Osteoblast (primary cell): ENCODE results near the gene SLC2A13. TPM values are rescaled to one million over a fixed set of nuclear protein-coding genes. Genes with fewer than 3 reads are reported as not detected.

Source experiments
- DNase-seq: peaks from one replicate; pipeline ENCODE4 v3.0.0; 2011; ENCODE audit warnings: low spot score, mixed read lengths; ENCODE audit not compliant: insufficient read length; ENCODE audit errors: missing footprints
- H2AFZ ChIP-seq: 2 replicates; pipeline ENCODE4 v1.6.0; 2011; ENCODE audit warnings: mild to moderate bottlenecking, low read length
- H3K27ac ChIP-seq: 2 replicates; pipeline ENCODE4 v1.5.1; 2011; ENCODE audit warnings: mild to moderate bottlenecking, low read depth, low read length, moderate library complexity
- H3K27me3 ChIP-seq: 2 replicates; pipeline ENCODE4 v1.6.0; 2012; ENCODE audit warnings: mild to moderate bottlenecking, control low read depth, inconsistent platforms, low read length, moderate library complexity; ENCODE audit not compliant: insufficient read depth
- H3K36me3 ChIP-seq: 2 replicates; pipeline ENCODE4 v1.5.1; 2011; ENCODE audit warnings: mild to moderate bottlenecking, low read length, control low read depth, moderate library complexity; ENCODE audit not compliant: insufficient read depth
- H3K4me1 ChIP-seq: 2 replicates; pipeline ENCODE4 v1.5.1; 2011; ENCODE audit warnings: mild to moderate bottlenecking, low read length, control low read depth, moderate library complexity; ENCODE audit not compliant: insufficient read depth
- H3K4me2 ChIP-seq: 2 replicates; pipeline ENCODE4 v1.6.0; 2011; ENCODE audit warnings: mild to moderate bottlenecking, low read length; ENCODE audit not compliant: insufficient read depth
- H3K4me3 ChIP-seq: fragments of 200-600 bp; sonication (generic); 3 replicates; pipeline ENCODE4 v1.5.1; 2012; ENCODE audit warnings: mild to moderate bottlenecking, low read length, inconsistent platforms; ENCODE audit not compliant: insufficient read depth
- H3K79me2 ChIP-seq: 2 replicates; pipeline ENCODE4 v1.6.0; 2012; ENCODE audit warnings: mild to moderate bottlenecking, low read length, control low read depth, inconsistent platforms; ENCODE audit not compliant: insufficient read depth
- H3K9me3 ChIP-seq: 2 replicates; pipeline ENCODE4 v1.5.1; 2011; ENCODE audit warnings: low read depth, low read length, control low read depth
- H4K20me1 ChIP-seq: 2 replicates; pipeline ENCODE4 v1.6.0; 2012; ENCODE audit warnings: mild to moderate bottlenecking, low read length, control low read depth; ENCODE audit not compliant: insufficient read depth
- total RNA-seq: library from RNA; depleted of rRNA; stranded (reverse); fragments of >200 nt; gene quantifications from 2 replicates; pipeline ENCODE4 v1.2.3, GENCODE V29; 2012
- TF ChIP-seq, protein P1 (sequence below): IDR thresholded peaks from 2 replicates; pipeline ENCODE4 v1.5.1; 2011; ENCODE audit warnings: mild to moderate bottlenecking, low read depth, low read length, moderate library complexity; ENCODE audit errors: extremely low read depth

SLC2A13 gene
- total RNA-seq, 1 donor, result 12.3 TPM

- no peaks in the 10 kb centered on the region for H4K20me1 ChIP-seq
- H3K4me3 ChIP-seq, result no peak overlapping the region
- no peak overlapping the region for H3K4me2 ChIP-seq
- no peaks in the 10 kb centered on the region for H3K36me3 ChIP-seq
- no peak overlapping the region for H3K27ac ChIP-seq
- no peaks in the 10 kb centered on the region for H3K79me2 ChIP-seq
- H3K9me3 ChIP-seq, result no peaks in the 10 kb centered on the region
- no peaks in the 10 kb centered on the region for H3K27me3 ChIP-seq
- no peak overlapping the region for H2AFZ ChIP-seq
- TF ChIP-seq, protein P1, sequence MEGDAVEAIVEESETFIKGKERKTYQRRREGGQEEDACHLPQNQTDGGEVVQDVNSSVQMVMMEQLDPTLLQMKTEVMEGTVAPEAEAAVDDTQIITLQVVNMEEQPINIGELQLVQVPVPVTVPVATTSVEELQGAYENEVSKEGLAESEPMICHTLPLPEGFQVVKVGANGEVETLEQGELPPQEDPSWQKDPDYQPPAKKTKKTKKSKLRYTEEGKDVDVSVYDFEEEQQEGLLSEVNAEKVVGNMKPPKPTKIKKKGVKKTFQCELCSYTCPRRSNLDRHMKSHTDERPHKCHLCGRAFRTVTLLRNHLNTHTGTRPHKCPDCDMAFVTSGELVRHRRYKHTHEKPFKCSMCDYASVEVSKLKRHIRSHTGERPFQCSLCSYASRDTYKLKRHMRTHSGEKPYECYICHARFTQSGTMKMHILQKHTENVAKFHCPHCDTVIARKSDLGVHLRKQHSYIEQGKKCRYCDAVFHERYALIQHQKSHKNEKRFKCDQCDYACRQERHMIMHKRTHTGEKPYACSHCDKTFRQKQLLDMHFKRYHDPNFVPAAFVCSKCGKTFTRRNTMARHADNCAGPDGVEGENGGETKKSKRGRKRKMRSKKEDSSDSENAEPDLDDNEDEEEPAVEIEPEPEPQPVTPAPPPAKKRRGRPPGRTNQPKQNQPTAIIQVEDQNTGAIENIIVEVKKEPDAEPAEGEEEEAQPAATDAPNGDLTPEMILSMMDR, result no peak
- DNase-seq, result peak; percentile 57
- no peaks in the 10 kb centered on the region for H3K4me1 ChIP-seq
Observed at GRCh38 chr12:39892146-39892545, 213.7 kb downstream of the SLC2A13 start.

- H3K79me2 ChIP-seq, result no peaks in the 10 kb centered on the region
- no peak overlapping the region for H3K27ac ChIP-seq
- no peaks in the 10 kb centered on the region for H4K20me1 ChIP-seq
- no peaks in the 10 kb centered on the region for H3K4me1 ChIP-seq
- DNase-seq, result no peak
- TF ChIP-seq, protein P1, result no peak
- no peak overlapping the region for H3K4me2 ChIP-seq
- H3K27me3 ChIP-seq, result no peaks in the 10 kb centered on the region
- no peaks in the 10 kb centered on the region for H3K9me3 ChIP-seq
- H3K36me3 ChIP-seq, result no peaks in the 10 kb centered on the region
- H3K4me3 ChIP-seq, result no peak overlapping the region
- no peak overlapping the region for H2AFZ ChIP-seq
Observed at GRCh38 chr12:39887856-39888255, 218.0 kb downstream of the SLC2A13 start.

DNA sequence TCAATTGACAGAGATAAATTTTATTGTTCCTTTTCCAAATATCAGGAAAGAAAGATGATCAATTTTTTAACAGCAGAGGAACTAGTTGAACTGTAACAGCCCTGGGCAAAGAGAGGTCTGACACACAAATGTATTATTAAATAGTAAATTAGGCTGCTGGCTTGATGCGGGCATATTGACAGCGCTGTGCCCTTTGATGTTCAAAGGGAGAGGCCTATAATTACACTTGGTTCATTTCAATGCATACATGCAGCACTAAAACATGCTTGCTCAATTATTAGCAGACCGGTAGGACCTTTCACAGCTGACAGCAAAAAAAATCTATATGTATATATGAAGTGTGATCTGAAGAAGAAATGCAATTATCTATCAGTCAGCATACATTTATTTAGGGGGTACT lies 219.8 kb downstream of the SLC2A13 start:
- Histone ChIP-seq H3K27ac (no peak overlapping the region), H3K27me3 (no peaks in the 10 kb centered on the region), H3K4me2 (no peak overlapping the region), H3K9me3 (no peaks in the 10 kb centered on the region), H3K4me1 (no peaks in the 10 kb centered on the region), H3K36me3 (no peaks in the 10 kb centered on the region), H3K4me3 (no peak overlapping the region), H4K20me1 (no peaks in the 10 kb centered on the region), H2AFZ (no peak overlapping the region), H3K79me2 (no peaks in the 10 kb centered on the region)
- no peak for DNase-seq
- TF ChIP-seq, protein P1, result no peak

GRCh38 chr12:39884616-39885125 lies 221.2 kb downstream of the SLC2A13 start:
- Histone ChIP-seq H3K4me1 (no peaks in the 10 kb centered on the region), H4K20me1 (no peaks in the 10 kb centered on the region), H3K4me2 (no peak overlapping the region), H3K36me3 (no peaks in the 10 kb centered on the region), H3K4me3 (no peak overlapping the region), H3K79me2 (no peaks in the 10 kb centered on the region), H3K9me3 (no peaks in the 10 kb centered on the region), H3K27ac (no peak overlapping the region), H3K27me3 (no peaks in the 10 kb centered on the region), H2AFZ (no peak overlapping the region)
- DNase-seq, result no peak
- TF ChIP-seq, protein P1, result no peak
